ENCODE data around the gene ASIC4.

ASIC4 gene

GRCh38 chr2:219559156-219559915 is 45.1 kb downstream of the ASIC4 start:
- Histone ChIP-seq H3K36me3 (ENCODE audit: control insufficient read depth, insufficient read depth, low read length) (peaks cover 47% of the 10 kb centered on the region), H3K27me3 (ENCODE audit: control insufficient read depth, insufficient read depth, low read length) (0 out of 2 replicates have a peak, but pooled peaks cover under 1% of the 10 kb centered on the region), H3K9ac (ENCODE audit: low read length) (no peak overlapping the region), H3K9me3 (ENCODE audit: control insufficient read depth, insufficient read depth, low read depth, low read length) (no peaks in the 10 kb centered on the region), H3K4me1 (ENCODE audit: control insufficient read depth, insufficient read depth, low read length) (peaks cover 38% of the 10 kb centered on the region), H3K27ac (ENCODE audit: low read depth, low read length) (no peak overlapping the region), H3K4me3 (ENCODE audit: low read depth, low read length) (no peak overlapping the region)

- no peak overlapping the region for H3K9ac ChIP-seq (ENCODE audit: low read length)
- peaks cover 53% of the 10 kb centered on the region for H3K36me3 ChIP-seq (ENCODE audit: control insufficient read depth, insufficient read depth, low read length)
- no peak overlapping the region for H3K27ac ChIP-seq (ENCODE audit: low read depth, low read length)
- H3K9me3 ChIP-seq (ENCODE audit: control insufficient read depth, insufficient read depth, low read depth, low read length), result no peaks in the 10 kb centered on the region
- no peak overlapping the region for H3K4me3 ChIP-seq (ENCODE audit: low read depth, low read length)
- H3K4me1 ChIP-seq (ENCODE audit: control insufficient read depth, insufficient read depth, low read length), result peaks cover 46% of the 10 kb centered on the region
- H3K27me3 ChIP-seq (ENCODE audit: control insufficient read depth, insufficient read depth, low read length), result no peaks in the 10 kb centered on the region
Measured at GRCh38 chr2:219560037-219560892, 46.0 kb downstream of the ASIC4 start.

- H3K27me3 ChIP-seq (ENCODE audit: control insufficient read depth, insufficient read depth, low read length), result no peaks in the 10 kb centered on the region
- H3K9ac ChIP-seq (ENCODE audit: low read length), result no peak overlapping the region
- no peak overlapping the region for H3K27ac ChIP-seq (ENCODE audit: low read depth, low read length)
- no peaks in the 10 kb centered on the region for H3K9me3 ChIP-seq (ENCODE audit: control insufficient read depth, insufficient read depth, low read depth, low read length)
- H3K36me3 ChIP-seq (ENCODE audit: control insufficient read depth, insufficient read depth, low read length), result peaks cover 53% of the 10 kb centered on the region
- H3K4me3 ChIP-seq (ENCODE audit: low read depth, low read length), result no peak overlapping the region
- peaks cover 51% of the 10 kb centered on the region for H3K4me1 ChIP-seq (ENCODE audit: control insufficient read depth, insufficient read depth, low read length)
Measured at GRCh38 chr2:219560893-219561178, 46.6 kb downstream of the ASIC4 start.

GRCh38 chr2:219561179-219562048 is 47.1 kb downstream of the ASIC4 start:
- H3K9me3 ChIP-seq (ENCODE audit: control insufficient read depth, insufficient read depth, low read depth, low read length), result no peaks in the 10 kb centered on the region
- no peak overlapping the region for H3K4me3 ChIP-seq (ENCODE audit: low read depth, low read length)
- peak overlapping the region; percentile 42; the same call in 1 of the 2 replicates for H3K27ac ChIP-seq (ENCODE audit: low read depth, low read length)
- peaks cover 57% of the 10 kb centered on the region for H3K4me1 ChIP-seq (ENCODE audit: control insufficient read depth, insufficient read depth, low read length)
- H3K9ac ChIP-seq (ENCODE audit: low read length), result peak overlapping the region; percentile 12
- no peaks in the 10 kb centered on the region for H3K27me3 ChIP-seq (ENCODE audit: control insufficient read depth, insufficient read depth, low read length)
- peaks cover 50% of the 10 kb centered on the region for H3K36me3 ChIP-seq (ENCODE audit: control insufficient read depth, insufficient read depth, low read length)

- Histone ChIP-seq H3K9me3 (ENCODE audit: control insufficient read depth, insufficient read depth, low read depth, low read length) (peaks cover 4% of the 10 kb centered on the region; the same call in 1 of the 2 replicates), H3K36me3 (ENCODE audit: control insufficient read depth, insufficient read depth, low read length) (peaks cover 52% of the 10 kb centered on the region), H3K9ac (ENCODE audit: low read length) (peak overlapping the region; percentile 12), H3K4me1 (ENCODE audit: control insufficient read depth, insufficient read depth, low read length) (peaks cover 60% of the 10 kb centered on the region), H3K4me3 (ENCODE audit: low read depth, low read length) (no peak overlapping the region), H3K27ac (ENCODE audit: low read depth, low read length) (no peak overlapping the region; the same call in 1 of the 2 replicates), H3K27me3 (ENCODE audit: control insufficient read depth, insufficient read depth, low read length) (no peaks in the 10 kb centered on the region)
Measured at GRCh38 chr2:219562049-219563020, 48.1 kb downstream of the ASIC4 start.

- H3K4me1 ChIP-seq (ENCODE audit: control insufficient read depth, insufficient read depth, low read length), result peaks cover 60% of the 10 kb centered on the region
Measured at GRCh38 chr2:219563271-219563928, 49.1 kb downstream of the ASIC4 start.

GRCh38 chr2:219565130-219566080 is 51.1 kb downstream of the ASIC4 start:
- Histone ChIP-seq H3K9me3 (ENCODE audit: control insufficient read depth, insufficient read depth, low read depth, low read length) (peaks cover 7% of the 10 kb centered on the region; the same call in 1 of the 2 replicates), H3K36me3 (ENCODE audit: control insufficient read depth, insufficient read depth, low read length) (peaks cover 63% of the 10 kb centered on the region), H3K4me1 (ENCODE audit: control insufficient read depth, insufficient read depth, low read length) (peaks cover 68% of the 10 kb centered on the region), H3K27me3 (ENCODE audit: control insufficient read depth, insufficient read depth, low read length) (peaks cover 11% of the 10 kb centered on the region; the same call in 1 of the 2 replicates), H3K27ac (ENCODE audit: low read depth, low read length) (peak overlapping the region; percentile 65), H3K9ac (ENCODE audit: low read length) (peak overlapping the region; percentile 71), H3K4me3 (ENCODE audit: low read depth, low read length) (peak overlapping the region; percentile 28)

More at GRCh38 chr2:219563271-219563928, 49.1 kb downstream of the ASIC4 start:
- H3K9me3 ChIP-seq (ENCODE audit: control insufficient read depth, insufficient read depth, low read depth, low read length), result peaks cover 7% of the 10 kb centered on the region; the same call in 1 of the 2 replicates
- H3K27ac ChIP-seq (ENCODE audit: low read depth, low read length), result no peak overlapping the region
- H3K9ac ChIP-seq (ENCODE audit: low read length), result no peak overlapping the region
- H3K36me3 ChIP-seq (ENCODE audit: control insufficient read depth, insufficient read depth, low read length), result peaks cover 59% of the 10 kb centered on the region
- H3K27me3 ChIP-seq (ENCODE audit: control insufficient read depth, insufficient read depth, low read length), result no peaks in the 10 kb centered on the region
- H3K4me3 ChIP-seq (ENCODE audit: low read depth, low read length), result no peak overlapping the region

GRCh38 chr2:219566640-219567039 is 52.4 kb downstream of the ASIC4 start:
- Histone ChIP-seq H3K36me3 (ENCODE audit: control insufficient read depth, insufficient read depth, low read length) (peaks cover 62% of the 10 kb centered on the region), H3K9me3 (ENCODE audit: control insufficient read depth, insufficient read depth, low read depth, low read length) (peaks cover 7% of the 10 kb centered on the region; the same call in 1 of the 2 replicates), H3K27ac (ENCODE audit: low read depth, low read length) (no peak overlapping the region), H3K9ac (ENCODE audit: low read length) (no peak overlapping the region), H3K27me3 (ENCODE audit: control insufficient read depth, insufficient read depth, low read length) (peaks cover 11% of the 10 kb centered on the region; the same call in 1 of the 2 replicates), H3K4me3 (ENCODE audit: low read depth, low read length) (no peak overlapping the region), H3K4me1 (ENCODE audit: control insufficient read depth, insufficient read depth, low read length) (peaks cover 58% of the 10 kb centered on the region)

- Histone ChIP-seq H3K9ac (ENCODE audit: low read length) (no peak overlapping the region), H3K4me1 (ENCODE audit: control insufficient read depth, insufficient read depth, low read length) (peaks cover 58% of the 10 kb centered on the region), H3K27ac (ENCODE audit: low read depth, low read length) (no peak overlapping the region), H3K9me3 (ENCODE audit: control insufficient read depth, insufficient read depth, low read depth, low read length) (peaks cover 7% of the 10 kb centered on the region; the same call in 1 of the 2 replicates), H3K36me3 (ENCODE audit: control insufficient read depth, insufficient read depth, low read length) (peaks cover 58% of the 10 kb centered on the region), H3K27me3 (ENCODE audit: control insufficient read depth, insufficient read depth, low read length) (peaks cover 11% of the 10 kb centered on the region; the same call in 1 of the 2 replicates), H3K4me3 (ENCODE audit: low read depth, low read length) (no peak overlapping the region)
Measured at GRCh38 chr2:219567131-219567530, 52.8 kb downstream of the ASIC4 start.

Data from HUES6 (cell line).